B cell (primary cell): Measurements from ENCODE around the gene NSD1. TPM values are rescaled to one million over a fixed set of nuclear protein-coding genes. Genes with fewer than 3 reads are reported as not detected.

ENCODE experiments used
- ATAC-seq: fragments of 200-7000 bp; cut with Tn5 transposase; one replicate; pipeline ENCODE4 v1.10.0; 2021; ENCODE audit warnings: low read depth, mild to moderate bottlenecking, moderate number of reproducible peaks, moderate library complexity
- CTCF ChIA-PET: fragments of 350-600 bp; sonication (Branson Sonifier 250); formaldehyde crosslinking; loops from one replicate; lab custom pipeline; 2021; ENCODE audit warnings: antibody characterized with exemption, inconsistent platforms; lab: Charles Lee
- POLR2A ChIA-PET: fragments of 350-600 bp; sonication (Branson Sonifier 250); formaldehyde crosslinking; loops from one replicate; lab custom pipeline; 2021; ENCODE audit warnings: antibody characterized with exemption; lab: Charles Lee
- DNase-seq: peaks from one replicate; pipeline ENCODE4 v3.0.0; 2013
- H2AFZ ChIP-seq: 2 replicates; pipeline ENCODE4 v1.6.1; 2012; ENCODE audit warnings: mild to moderate bottlenecking, low read depth, low read length; ENCODE audit not compliant: insufficient read depth, poor library complexity, severe bottlenecking
- H3K27ac ChIP-seq, 2 donors: 1 replicate in 1 of 2; 2 replicates in 1 of 2; pipeline ENCODE4 v1.5.1; 2012 to 2013; ENCODE audit warnings: low read length in 2 of 2, mild to moderate bottlenecking in 2 of 2, moderate library complexity in 1 of 2
- H3K27me3 ChIP-seq, 4 experiments: fragments of 200-600 bp in 1 of 4; sonication (generic) in 1 of 4; replicated peaks in 1 of 4; 1 replicate in 2 of 4; 2 replicates in 2 of 4; pipeline versions ENCODE4 v1.6.1 to v1.7.0; 2013 to 2016; ENCODE audit warnings: low read length in 3 of 4, mild to moderate bottlenecking in 2 of 4, mixed read lengths in 1 of 4, moderate library complexity in 1 of 4; ENCODE audit not compliant: insufficient read depth in 4 of 4, control insufficient read depth in 3 of 4; ENCODE audit errors: control extremely low read depth in 1 of 4
- H3K36me3 ChIP-seq, 2 experiments: replicated peaks in 1 of 2; 1 replicate in 1 of 2; 2 replicates in 1 of 2; pipeline versions ENCODE4 v1.6.1 to v1.7.1; 2013; ENCODE audit warnings: low read length in 1 of 2; ENCODE audit not compliant: insufficient read depth in 2 of 2, control insufficient read depth in 1 of 2; ENCODE audit errors: control extremely low read depth in 1 of 2, extremely low read depth in 1 of 2
- H3K4me1 ChIP-seq, 2 donors: fragments of 200-600 bp in 1 of 2; sonication (generic) in 1 of 2; 1 replicate in 1 of 2; 2 replicates in 1 of 2; pipeline versions ENCODE4 v1.5.1 to v1.6.1; 2013 to 2017; ENCODE audit warnings: low read length in 2 of 2; ENCODE audit not compliant: control insufficient read depth in 2 of 2, insufficient read depth in 2 of 2
- H3K4me2 ChIP-seq: replicated peaks from 2 replicates; pipeline ENCODE3; 2012; ENCODE audit warnings: mild to moderate bottlenecking, low read depth, low read length; ENCODE audit not compliant: poor library complexity, severe bottlenecking
- H3K4me3 ChIP-seq, 5 experiments: fragments of 200-600 bp in 1 of 5; sonication (generic) in 1 of 5; 1 replicate in 3 of 5; 2 replicates in 2 of 5; pipeline versions ENCODE4 v1.5.1 to v1.7.0; 2011 to 2016; ENCODE audit warnings: low read length in 4 of 5, mild to moderate bottlenecking in 4 of 5, low read depth in 2 of 5, control low read depth in 1 of 5, moderate library complexity in 1 of 5; ENCODE audit not compliant: insufficient read depth in 1 of 5; ENCODE audit errors: control extremely low read depth in 1 of 5, extremely low read depth in 1 of 5
- H3K79me2 ChIP-seq: fragments of 200-600 bp; sonication (generic); one replicate; pipeline ENCODE4 v1.6.0; 2016; ENCODE audit warnings: low read length; ENCODE audit not compliant: control insufficient read depth, insufficient read depth
- H3K9ac ChIP-seq: fragments of 200-600 bp; sonication (generic); 2 replicates; pipeline ENCODE4 v1.6.1; 2017; ENCODE audit warnings: mild to moderate bottlenecking, low read length, moderate library complexity
- H3K9me3 ChIP-seq, 3 donors: one replicate each; pipeline versions ENCODE4 v1.6.1 to v1.7.1; 2013; ENCODE audit warnings: low read length in 2 of 3; ENCODE audit not compliant: control insufficient read depth in 2 of 3, insufficient read depth in 1 of 3; ENCODE audit errors: control extremely low read depth in 1 of 3
- H4K20me1 ChIP-seq: 2 replicates; pipeline ENCODE4 v1.6.0; 2012; ENCODE audit warnings: mild to moderate bottlenecking, low read length; ENCODE audit not compliant: insufficient read depth, control insufficient read depth, poor library complexity, severe bottlenecking
- H3K27ac Mint-ChIP-seq: one replicate; pipeline ENCODE4 v1.8.0; 2021; ENCODE audit warnings: mixed read lengths
- H3K27me3 Mint-ChIP-seq: one replicate; pipeline ENCODE4 v1.8.0; 2021; ENCODE audit warnings: mixed read lengths
- H3K4me1 Mint-ChIP-seq: one replicate; pipeline ENCODE4 v1.8.0; 2021; ENCODE audit warnings: mixed read lengths
- H3K4me3 Mint-ChIP-seq: one replicate; pipeline ENCODE4 v1.8.0; 2021; ENCODE audit warnings: mixed read lengths
- H3K9me3 Mint-ChIP-seq: one replicate; pipeline ENCODE4 v1.8.0; 2022; ENCODE audit warnings: mixed read lengths; ENCODE audit not compliant: insufficient read depth
- EZH2 ChIP-seq: IDR thresholded peaks from 2 replicates; pipeline ENCODE4 v1.6.1; 2012; ENCODE audit warnings: borderline replicate concordance, low read depth, mild to moderate bottlenecking, moderate library complexity, low read length; ENCODE audit not compliant: insufficient read depth, poor library complexity, severe bottlenecking
- WGBS: methylation state at CpG from one replicate; pipeline ENCODE4 v1.1.5; 2013; ENCODE audit warnings: missing lambda C conversion rate; ENCODE audit not compliant: insufficient coverage; 5-methylcytosine and 5-hydroxymethylcytosine counted together
- intact Hi-C: fragments of 100-400 bp; cut with micrococcal nuclease; formaldehyde crosslinking; loops from one replicate; pipeline ENCODE4 v1.10.0; 2022
- polyA plus RNA-seq: library from polyadenylated mRNA; depleted of rRNA; stranded (reverse); fragments of >200 nt; gene quantifications from 2 replicates; pipeline ENCODE4 v1.2.3, GENCODE V29; 2012
- total RNA-seq, 2 donors: library from RNA; stranded (reverse); fragments of 120-200 nt in 1 of 2; gene quantifications; 1 replicate in 1 of 2; 2 replicates in 1 of 2; pipeline versions ENCODE4 v1.2.3 to v1.2.4, GENCODE V29; 2013 to 2022
- TF ChIP-seq, protein P1 (sequence below): fragments of 200-600 bp; IDR thresholded peaks from one replicate; pipeline ENCODE4 v1.8.0; 2022; ENCODE audit warnings: antibody characterized with exemption, mild to moderate bottlenecking

Gene NSD1
- total and polyA plus RNA-seq, 2 donors (not counting 1 experiment from before 2014, with no cell fraction given) = 10.8 to 145 TPM

DNA sequence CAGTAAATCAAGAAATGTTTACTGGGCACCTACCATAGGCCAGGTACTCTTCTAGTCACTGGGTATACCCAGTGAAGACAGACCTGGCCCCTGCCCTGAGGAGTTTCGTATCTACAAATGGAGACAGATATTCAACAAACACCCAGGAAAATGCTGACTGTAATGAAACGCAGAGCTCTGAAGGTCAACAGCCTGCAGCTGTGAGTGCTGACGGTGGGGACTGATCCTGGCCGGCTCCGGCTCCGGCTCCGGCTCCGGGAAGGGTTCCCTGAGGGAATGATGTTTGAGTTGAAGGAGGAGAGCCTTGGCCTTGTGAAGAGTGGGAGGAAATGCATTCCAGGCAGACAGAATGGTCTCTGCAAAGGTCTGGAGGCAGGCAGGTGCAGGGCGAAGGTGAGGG lies 23.8 kb upstream of the NSD1 start:
- WGBS = 94% methylated on average over 8 of the region's 9 CpGs
- no peak for ATAC-seq
- H3K9me3 Mint-ChIP-seq = no peaks in the 10 kb centered on the region

More for the DNA sequence above, 23.8 kb upstream of the NSD1 start:
- Histone ChIP-seq H3K9me3 (no peaks in the 10 kb centered on the region), H3K9ac (no peak overlapping the region), H3K4me3 (no peak overlapping the region), H3K4me2 (no peak overlapping the region), H3K27me3 (no peaks in the 10 kb centered on the region), H4K20me1 (no peaks in the 10 kb centered on the region), H3K79me2 (no peaks in the 10 kb centered on the region), H2AFZ (no peak overlapping the region), H3K4me1 (peaks cover 0 to 9% of the 10 kb centered on the region in 2 donors), H3K27ac (no peak overlapping the region), H3K36me3 (no peaks in the 10 kb centered on the region)
- Mint-ChIP-seq H3K4me3 (no peak overlapping the region), H3K27me3 (no peaks in the 10 kb centered on the region), H3K4me1 (peaks cover 7% of the 10 kb centered on the region), H3K27ac (no peak overlapping the region)
- intact Hi-C loops = loop anchor here (5.0 to 10.0 kb wide), 5 partner anchors 67 to 295 kb away; partner anchors contain the start of genes F12, PFN3, PRELID1 and RAB24
- ChIA-PET CTCF (interaction anchor here (1.0 to 6.9 kb wide), 5 partner anchors 11 to 451 kb away, joined by 3 to 82 read pairs (median 10); no protein-coding TSS in a partner anchor), POLR2A (interaction anchor here (0.6 kb wide), 1 partner anchor 194 kb away, joined by 8 read pairs; no protein-coding TSS in a partner anchor)
- no peak for TF ChIP-seq EZH2
- TF ChIP-seq, protein P1, sequence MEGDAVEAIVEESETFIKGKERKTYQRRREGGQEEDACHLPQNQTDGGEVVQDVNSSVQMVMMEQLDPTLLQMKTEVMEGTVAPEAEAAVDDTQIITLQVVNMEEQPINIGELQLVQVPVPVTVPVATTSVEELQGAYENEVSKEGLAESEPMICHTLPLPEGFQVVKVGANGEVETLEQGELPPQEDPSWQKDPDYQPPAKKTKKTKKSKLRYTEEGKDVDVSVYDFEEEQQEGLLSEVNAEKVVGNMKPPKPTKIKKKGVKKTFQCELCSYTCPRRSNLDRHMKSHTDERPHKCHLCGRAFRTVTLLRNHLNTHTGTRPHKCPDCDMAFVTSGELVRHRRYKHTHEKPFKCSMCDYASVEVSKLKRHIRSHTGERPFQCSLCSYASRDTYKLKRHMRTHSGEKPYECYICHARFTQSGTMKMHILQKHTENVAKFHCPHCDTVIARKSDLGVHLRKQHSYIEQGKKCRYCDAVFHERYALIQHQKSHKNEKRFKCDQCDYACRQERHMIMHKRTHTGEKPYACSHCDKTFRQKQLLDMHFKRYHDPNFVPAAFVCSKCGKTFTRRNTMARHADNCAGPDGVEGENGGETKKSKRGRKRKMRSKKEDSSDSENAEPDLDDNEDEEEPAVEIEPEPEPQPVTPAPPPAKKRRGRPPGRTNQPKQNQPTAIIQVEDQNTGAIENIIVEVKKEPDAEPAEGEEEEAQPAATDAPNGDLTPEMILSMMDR = no peak
- DNase-seq = no peak
